Colonic mucosa (tissue), 4 donors: ENCODE measurements around the gene ETV6. TPM values are rescaled to one million over a fixed set of nuclear protein-coding genes. Genes with fewer than 3 reads are reported as not detected.

ENCODE experiments used
- DNase-seq: peaks from one replicate; pipeline ENCODE4 v3.0.0-alpha.2; 2020
- H3K27ac ChIP-seq: fragments of 200-600 bp; one replicate; pipeline ENCODE4 v1.8.0; 2021
- H3K27me3 ChIP-seq: fragments of 200-600 bp; one replicate; pipeline ENCODE4 v1.8.0; 2021
- H3K36me3 ChIP-seq: fragments of 200-600 bp; one replicate; pipeline ENCODE4 v1.8.0; 2021
- H3K4me1 ChIP-seq: fragments of 200-600 bp; one replicate; pipeline ENCODE4 v1.8.0; 2021; ENCODE audit warnings: mild to moderate bottlenecking
- H3K4me3 ChIP-seq: fragments of 200-600 bp; one replicate; pipeline ENCODE4 v1.8.0; 2021
- H3K9ac ChIP-seq, 2 donors: one replicate each; pipeline ENCODE4 v1.7.0; 2013; ENCODE audit warnings: control low read depth in 2 of 2, low read depth in 2 of 2, low read length in 2 of 2
- H3K9me3 ChIP-seq: fragments of 200-600 bp; one replicate; pipeline ENCODE4 v1.8.0; 2021
- CTCF ChIP-seq: fragments of 200-600 bp; IDR thresholded peaks from one replicate; pipeline ENCODE4 v1.8.0; 2022; ENCODE audit warnings: antibody characterized with exemption, mild to moderate bottlenecking
- intact Hi-C: fragments of 100-400 bp; cut with DNase I; formaldehyde crosslinking; loops from one replicate; pipeline ENCODE4 v1.14.1; 2022
- total RNA-seq, 2 donors: library from RNA; stranded (reverse); fragmentation: NEBNext Ultra II Directional in 1 of 2; extraction: Animal tissue kit (Norgen Biotek cat#: 25700) in 1 of 2; gene quantifications; one replicate each; pipeline ENCODE4 v1.2.1, GENCODE V29; 2021
- donor health status: healthy.
- donor health status: DM: no; HTN: no; CAD: no.
- donor health status: DM: no; HTN: no; CAD: no.

ETV6 gene
- total RNA-seq, 2 donors from 2014 or later = 49.2 to 73.1 TPM

- no peaks in the 10 kb centered on the region for H3K27me3 ChIP-seq
- intact Hi-C loops = no loop called here
- no peaks in the 10 kb centered on the region for H3K9me3 ChIP-seq
- peaks cover 3% of the 10 kb centered on the region for H3K36me3 ChIP-seq
- no peaks in the 10 kb centered on the region for H3K4me1 ChIP-seq
- TF ChIP-seq CTCF = no peak
- H3K4me3 ChIP-seq = no peak overlapping the region
- no peak overlapping the region for H3K27ac ChIP-seq
- DNase-seq = no peak
- no peak overlapping the region for H3K9ac ChIP-seq
Measured at GRCh38 chr12:11894890-11895289, 245.4 kb downstream of the ETV6 start.

- no peaks in the 10 kb centered on the region for H3K4me1 ChIP-seq
- intact Hi-C loops = no loop called here
- DNase-seq = no peak
Measured at GRCh38 chr12:11895421-11896078, 246.1 kb downstream of the ETV6 start.

GRCh38 chr12:11896417-11896929 lies 247.0 kb downstream of the ETV6 start:
- H3K27ac ChIP-seq = no peak overlapping the region
- no peak overlapping the region for H3K9ac ChIP-seq
- TF ChIP-seq CTCF = no peak
- no peaks in the 10 kb centered on the region for H3K27me3 ChIP-seq
- peaks cover 2% of the 10 kb centered on the region for H3K36me3 ChIP-seq
- intact Hi-C loops = no loop called here
- no peak for DNase-seq
- H3K4me3 ChIP-seq = no peak overlapping the region
- no peaks in the 10 kb centered on the region for H3K4me1 ChIP-seq
- H3K9me3 ChIP-seq = no peaks in the 10 kb centered on the region

More at GRCh38 chr12:11895421-11896078, 246.1 kb downstream of the ETV6 start:
- Histone ChIP-seq H3K9ac (no peak overlapping the region), H3K4me3 (no peak overlapping the region), H3K9me3 (no peaks in the 10 kb centered on the region), H3K36me3 (peaks cover 3% of the 10 kb centered on the region), H3K27ac (no peak overlapping the region), H3K27me3 (no peaks in the 10 kb centered on the region)
- TF ChIP-seq CTCF = no peak

- Histone ChIP-seq H3K36me3 (no peaks in the 10 kb centered on the region), H3K9ac (no peak overlapping the region), H3K9me3 (no peaks in the 10 kb centered on the region), H3K27ac (no peak overlapping the region), H3K4me1 (no peaks in the 10 kb centered on the region), H3K27me3 (no peaks in the 10 kb centered on the region), H3K4me3 (no peak overlapping the region)
- DNase-seq = no peak
- TF ChIP-seq CTCF = no peak
- intact Hi-C loops = no loop called here
Measured at GRCh38 chr12:11897923-11898322, 248.4 kb downstream of the ETV6 start.

GRCh38 chr12:11901701-11902524 lies 252.4 kb downstream of the ETV6 start:
- intact Hi-C loops = no loop called here
- Histone ChIP-seq H3K27ac (no peak overlapping the region), H3K4me3 (no peak overlapping the region), H3K4me1 (no peaks in the 10 kb centered on the region), H3K27me3 (no peaks in the 10 kb centered on the region), H3K9ac (no peak overlapping the region), H3K9me3 (no peaks in the 10 kb centered on the region), H3K36me3 (no peaks in the 10 kb centered on the region)
- no peak for DNase-seq
- TF ChIP-seq CTCF = no peak
